ENCODE measurements around the gene ATG9B. TPM values are rescaled to one million over a fixed set of nuclear protein-coding genes. Genes with fewer than 3 reads are reported as not detected.

ATG9B gene
- total and polyA plus RNA-seq, 7 donors = 0.12 to 0.18 (median 0.18) TPM; not detected in 4

- ATAC-seq = peak; percentile 33 to 63 (median 62)
- H3K9me3 ChIP-seq = no peaks in the 10 kb centered on the region
- intact Hi-C loops (cut with DNase I) = no loop called here
- H3K27me3 ChIP-seq (ENCODE audit: insufficient read depth in 3 of 3, low read length in 2 of 3) = peaks cover 0 to 49% (median 18%) of the 10 kb centered on the region in 3 donors
- H3K36me3 ChIP-seq (ENCODE audit: insufficient read depth in 1 of 2, low read depth in 1 of 2) = no peaks in the 10 kb centered on the region
- no peaks in the 10 kb centered on the region for H3K4me1 ChIP-seq
- no peak overlapping the region for H3K27ac ChIP-seq
- 38 to 45% (median 42%) methylated on average over 31 to 40 of the region's 40 CpGs for WGBS, 3 donors
- DNase-seq = peak; percentile 71 to 85
- peak; percentile 48 for TF ChIP-seq CTCF (IDR thresholded peaks at IDR 0.05)
- H3K4me3 ChIP-seq = no peak overlapping the region
Measured at GRCh38 chr7:151008511-151009323, 15.6 kb downstream of the ATG9B start.

- H3K27me3 ChIP-seq (ENCODE audit: insufficient read depth in 3 of 3, low read length in 2 of 3) = peaks cover 0 to 45% (median 18%) of the 10 kb centered on the region in 3 donors
- H3K9me3 ChIP-seq = no peaks in the 10 kb centered on the region
- no peak overlapping the region for H3K4me3 ChIP-seq
- no peak for DNase-seq
- intact Hi-C loops (cut with DNase I) = no loop called here
- 44 to 51% (median 45%) methylated on average over 11 of the region's 11 CpGs for WGBS, 3 donors
- TF ChIP-seq CTCF (IDR thresholded peaks at IDR 0.05) = no peak
- ATAC-seq = peak in 1 of 4 donors; percentile 27
- H3K27ac ChIP-seq = no peak overlapping the region
- H3K36me3 ChIP-seq (ENCODE audit: insufficient read depth in 1 of 2, low read depth in 1 of 2) = no peaks in the 10 kb centered on the region
- H3K4me1 ChIP-seq = no peaks in the 10 kb centered on the region
Measured at GRCh38 chr7:151008143-151008510, 16.2 kb downstream of the ATG9B start.

DNA sequence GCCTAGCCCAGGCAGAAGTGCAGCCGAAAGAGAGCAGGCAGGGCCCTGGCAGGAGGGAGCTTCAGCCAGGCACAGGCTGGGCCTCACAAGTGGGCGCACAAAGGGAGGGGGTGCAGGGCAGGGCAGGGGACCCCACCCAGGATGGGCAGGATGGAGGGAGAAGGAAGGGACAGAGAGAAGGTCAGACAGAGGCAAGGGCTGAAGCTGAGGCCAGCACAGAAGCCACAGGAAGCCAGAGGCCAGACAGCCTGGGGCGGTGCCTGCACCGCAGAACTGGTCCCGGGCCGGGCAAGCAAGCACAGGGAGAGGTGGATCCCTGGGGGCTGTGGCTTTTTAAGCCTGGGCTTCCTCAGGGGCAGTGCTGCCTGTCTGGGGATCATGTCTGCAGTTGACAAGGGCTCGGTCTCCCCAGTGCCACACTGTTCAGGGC lies 16.8 kb downstream of the ATG9B start:
- TF ChIP-seq CTCF (IDR thresholded peaks at IDR 0.05) = no peak
- Histone ChIP-seq H3K4me1 (no peaks in the 10 kb centered on the region), H3K27me3 (ENCODE audit: insufficient read depth in 3 of 3, low read length in 2 of 3) (peaks cover 0 to 39% (median 13%) of the 10 kb centered on the region in 3 donors), H3K36me3 (ENCODE audit: insufficient read depth in 1 of 2, low read depth in 1 of 2) (no peaks in the 10 kb centered on the region), H3K9me3 (no peaks in the 10 kb centered on the region), H3K27ac (no peak overlapping the region), H3K4me3 (no peak overlapping the region)
- no peak for DNase-seq
- ATAC-seq = peak in 2 of 4 donors; percentile 10 to 34
- intact Hi-C loops (cut with DNase I) = no loop called here
- 68 to 86% (median 73%) methylated on average over 7 of the region's 7 CpGs for WGBS, 3 donors

DNA sequence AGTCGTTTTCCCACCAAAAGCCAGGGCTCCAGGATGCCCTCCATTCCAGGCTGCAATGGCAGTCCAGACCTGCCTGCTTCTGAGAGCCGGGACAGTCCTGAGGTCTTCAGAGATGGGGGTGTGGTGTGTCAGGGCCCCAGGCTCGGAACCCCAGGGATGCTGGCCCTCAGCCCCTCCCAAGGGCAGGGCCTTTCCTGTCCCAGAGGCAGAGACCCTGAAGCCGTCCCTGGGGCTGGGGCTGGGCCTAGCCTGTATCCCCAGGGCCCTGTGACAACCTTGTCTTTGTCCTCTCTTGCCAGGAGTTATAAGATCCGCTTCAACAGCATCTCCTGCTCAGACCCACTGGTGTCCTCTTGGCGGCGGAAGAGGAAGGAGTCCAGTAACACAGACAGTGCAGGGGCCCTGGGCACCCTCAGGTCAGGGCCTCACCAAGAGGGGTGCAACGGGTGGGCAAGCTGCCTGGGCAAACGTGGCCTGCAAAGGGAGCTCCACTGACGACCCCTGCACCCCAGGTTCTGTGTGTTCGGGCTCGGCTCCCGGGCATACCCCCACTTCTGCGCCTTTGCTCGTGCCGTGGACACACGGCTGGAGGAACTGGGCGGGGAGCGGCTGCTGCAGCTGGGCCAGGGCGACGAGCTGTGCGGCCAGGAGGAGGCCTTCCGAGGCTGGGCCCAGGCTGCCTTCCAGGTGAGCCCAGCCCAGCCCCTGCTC lies 17.5 kb downstream of the ATG9B start:
- DNase-seq (no peak), ATAC-seq (no peak)
- peaks cover 0 to 31% (median 9%) of the 10 kb centered on the region in 3 donors for H3K27me3 ChIP-seq (ENCODE audit: insufficient read depth in 3 of 3, low read length in 2 of 3)
- intact Hi-C loops (cut with DNase I) = no loop called here
- H3K36me3 ChIP-seq (ENCODE audit: insufficient read depth in 1 of 2, low read depth in 1 of 2) = no peaks in the 10 kb centered on the region
- no peaks in the 10 kb centered on the region for H3K9me3 ChIP-seq
- no peaks in the 10 kb centered on the region for H3K4me1 ChIP-seq
- H3K27ac ChIP-seq = no peak overlapping the region
- WGBS, 3 donors = 71 to 76% (median 76%) methylated on average over 15 to 23 of the region's 23 CpGs
- TF ChIP-seq CTCF (IDR thresholded peaks at IDR 0.05) = no peak
- no peak overlapping the region for H3K4me3 ChIP-seq
